ENCODE measurements around the gene RNPEP. TPM values are rescaled to one million over a fixed set of nuclear protein-coding genes. Genes with fewer than 3 reads are reported as not detected.
"Not testable (repeated sequence)": the region's sequence is repeated elsewhere in the genome, so short reads cannot be mapped to it uniquely, and the experiment has no call there.

Gene RNPEP
- total and polyA plus RNA-seq, 8 donors: 23.3 to 900 (median 50.5) TPM

DNA sequence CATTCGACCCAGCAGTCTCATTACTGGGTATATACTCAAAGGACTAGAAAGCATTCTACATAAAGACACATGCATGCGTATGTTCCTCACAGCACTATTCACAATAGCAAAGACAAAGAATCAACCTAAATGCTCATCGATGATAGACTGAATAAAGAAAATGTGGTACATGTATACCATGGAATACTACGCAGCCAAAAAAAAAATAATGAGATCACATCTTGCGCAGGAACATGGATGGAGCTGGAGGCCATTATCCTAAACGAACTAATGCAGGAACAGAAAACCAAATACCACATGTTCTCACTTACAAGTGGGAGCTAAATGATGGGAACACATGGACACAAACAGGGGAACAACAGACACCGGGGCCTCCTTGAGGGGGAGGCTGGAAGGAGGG lies 71.6 kb downstream of the RNPEP start:
- 94 to 97% (median 94%) methylated on average over 7 of the region's 7 CpGs for WGBS, 5 donors
- H3K4me1 ChIP-seq: peaks cover 8 to 23% (median 12%) of the 10 kb centered on the region in 4 donors
- no peaks in the 10 kb centered on the region for H3K27me3 ChIP-seq
- H3K27ac ChIP-seq: no peak overlapping the region
- H3K4me3 ChIP-seq: no peak overlapping the region
- no peak for DNase-seq
- no peaks in the 10 kb centered on the region for H3K9me3 ChIP-seq
- no peaks in the 10 kb centered on the region for H3K36me3 ChIP-seq
- no peak for TF ChIP-seq POLR2AphosphoS5 (IDR thresholded peaks at IDR 0.05)
- no peak for TF ChIP-seq POLR2A (IDR thresholded peaks at IDR 0.05)
- no peak for TF ChIP-seq EP300 (IDR thresholded peaks at IDR 0.05)
- TF ChIP-seq, protein P1, sequence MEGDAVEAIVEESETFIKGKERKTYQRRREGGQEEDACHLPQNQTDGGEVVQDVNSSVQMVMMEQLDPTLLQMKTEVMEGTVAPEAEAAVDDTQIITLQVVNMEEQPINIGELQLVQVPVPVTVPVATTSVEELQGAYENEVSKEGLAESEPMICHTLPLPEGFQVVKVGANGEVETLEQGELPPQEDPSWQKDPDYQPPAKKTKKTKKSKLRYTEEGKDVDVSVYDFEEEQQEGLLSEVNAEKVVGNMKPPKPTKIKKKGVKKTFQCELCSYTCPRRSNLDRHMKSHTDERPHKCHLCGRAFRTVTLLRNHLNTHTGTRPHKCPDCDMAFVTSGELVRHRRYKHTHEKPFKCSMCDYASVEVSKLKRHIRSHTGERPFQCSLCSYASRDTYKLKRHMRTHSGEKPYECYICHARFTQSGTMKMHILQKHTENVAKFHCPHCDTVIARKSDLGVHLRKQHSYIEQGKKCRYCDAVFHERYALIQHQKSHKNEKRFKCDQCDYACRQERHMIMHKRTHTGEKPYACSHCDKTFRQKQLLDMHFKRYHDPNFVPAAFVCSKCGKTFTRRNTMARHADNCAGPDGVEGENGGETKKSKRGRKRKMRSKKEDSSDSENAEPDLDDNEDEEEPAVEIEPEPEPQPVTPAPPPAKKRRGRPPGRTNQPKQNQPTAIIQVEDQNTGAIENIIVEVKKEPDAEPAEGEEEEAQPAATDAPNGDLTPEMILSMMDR (IDR thresholded peaks at IDR 0.05): no peak
- intact Hi-C loops (cut with DNase I; ENCODE audit: low total_unique reads): no loop called here

DNA sequence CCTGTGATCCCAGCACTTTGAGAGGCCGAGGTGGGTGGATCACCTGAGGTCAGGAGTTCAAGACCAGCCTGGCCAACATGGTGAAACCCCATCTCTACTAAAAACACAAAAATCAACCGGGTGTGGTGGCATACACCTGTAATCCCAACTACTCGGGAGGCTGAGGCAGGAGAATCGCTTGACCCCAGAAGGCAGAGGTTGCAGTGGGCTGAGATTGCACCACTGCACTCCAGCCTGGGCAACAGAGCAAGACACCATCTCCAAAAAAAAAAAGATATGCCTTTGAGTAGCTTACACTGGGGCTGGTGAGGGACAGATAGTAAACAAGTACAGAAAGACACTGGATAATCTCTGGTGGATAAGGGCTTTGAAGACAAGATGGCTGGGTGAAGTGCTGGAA lies 72.2 kb downstream of the RNPEP start:
- DNase-seq; H3K27me3 ChIP-seq; intact Hi-C loops (cut with DNase I; ENCODE audit: low total_unique reads); H3K9me3 ChIP-seq; H3K36me3 ChIP-seq; H3K27ac ChIP-seq; H3K4me3 ChIP-seq: not testable (repeated sequence)
- H3K4me1 ChIP-seq: peaks cover 7 to 23% (median 12%) of the 10 kb centered on the region in 4 donors
- WGBS, 5 donors: 83 to 90% (median 86%) methylated on average over 4 of the region's 4 CpGs

Small RNAs within 50 kb of the gene (small RNA-seq; reads per million reads assigned to genes)
- 0 reads per million in 4 donors for gene AL691482.1
- 0 reads per million in 4 donors for gene AL691482.2
- gene MIR6740: 0 reads per million in 4 donors
- gene RF00156: 0 reads per million in 4 donors

Other genes with a start within 250 kb of the RNPEP start
- 10 to 100 TPM in 2 of 5 donors, 1 to 10 TPM in 3; 5.2 to 27.9 (median 9.9) TPM for gene IPO9, start 153.5 kb upstream of the RNPEP start, total RNA-seq
- 10 to 100 TPM; 13.5 to 18.6 (median 14.4) TPM for gene IPO9, start 153.5 kb upstream of the RNPEP start, polyA plus RNA-seq
- 10 to 100 TPM in 3 of 5 donors, 1 to 10 TPM in 1, under 1 TPM in 1; 0.87 to 33.3 (median 10.3) TPM for gene SHISA4, start 93.8 kb upstream of the RNPEP start, total RNA-seq
- gene SHISA4, start 93.8 kb upstream of the RNPEP start, polyA plus RNA-seq: 10 to 100 TPM; 14.1 to 18.3 (median 14.6) TPM
- 100 to 1,000 TPM in 3 of 5 donors, 10 to 100 TPM in 2; 27.5 to 420 (median 102) TPM for gene LMOD1, start 36.1 kb upstream of the RNPEP start, total RNA-seq
- 100 to 1,000 TPM in 1 of 3 donors, 10 to 100 TPM in 2; 19.6 to 117 (median 22.9) TPM for gene LMOD1, start 36.1 kb upstream of the RNPEP start, polyA plus RNA-seq
- 10 to 100 TPM in 2 of 5 donors, 1 to 10 TPM in 3; 3.2 to 47.0 (median 7.1) TPM for gene TIMM17A, start 27.1 kb upstream of the RNPEP start, total RNA-seq
- gene TIMM17A, start 27.1 kb upstream of the RNPEP start, polyA plus RNA-seq: 10 to 100 TPM; 26.1 to 48.8 (median 37.4) TPM
- gene ELF3, start 27.9 kb downstream of the RNPEP start, total RNA-seq: 1,000 to 10,000 TPM in 1 of 5 donors, 100 to 1,000 TPM in 4; 174 to 1,083 (median 289) TPM
- gene ELF3, start 27.9 kb downstream of the RNPEP start, polyA plus RNA-seq: 100 to 1,000 TPM; 146 to 253 (median 242) TPM
- 1 to 10 TPM in 1 of 5 donors, under 1 TPM in 3, not detected in 1; under 0.01 to 2.0 (median 0.45) TPM for gene GPR37L1, start 140.3 kb downstream of the RNPEP start, total RNA-seq
- gene GPR37L1, start 140.3 kb downstream of the RNPEP start, polyA plus RNA-seq: under 1 TPM in 1 of 3 donors, not detected in 2; 0.18 TPM
- 10 to 100 TPM in 4 of 5 donors, 1 to 10 TPM in 1; 7.8 to 34.5 (median 29.4) TPM for gene ARL8A, start 162.1 kb downstream of the RNPEP start, total RNA-seq
- 10 to 100 TPM; 18.3 to 20.4 (median 19.1) TPM for gene ARL8A, start 162.1 kb downstream of the RNPEP start, polyA plus RNA-seq
- 10 to 100 TPM in 1 of 5 donors, 1 to 10 TPM in 3, not detected in 1; 2.0 to 16.3 (median 4.6) TPM for gene PTPN7, start 178.0 kb downstream of the RNPEP start, total RNA-seq
- 1 to 10 TPM; 1.8 to 4.4 (median 2.1) TPM for gene PTPN7, start 178.0 kb downstream of the RNPEP start, polyA plus RNA-seq
- under 1 TPM in 2 of 5 donors, not detected in 3; 0.43 to 0.73 TPM for gene LGR6, start 211.2 kb downstream of the RNPEP start, total RNA-seq
- 1 to 10 TPM in 1 of 3 donors, under 1 TPM in 1, not detected in 1; 0.15 to 3.5 TPM for gene LGR6, start 211.2 kb downstream of the RNPEP start, polyA plus RNA-seq